C4-2B (cell line): ENCODE measurements around the gene DNTTIP2.

ENCODE experiments used
- CTCF ChIP-seq: fragments of 450-650 bp; conservative IDR thresholded peaks from 2 replicates; pipeline ENCODE4 v1.5.1; 2017; ENCODE audit warnings: mild to moderate bottlenecking
- ZFX ChIP-seq: fragments of 450-650 bp; IDR thresholded peaks from 2 replicates; pipeline ENCODE4 v1.6.1; 2017

- TF ChIP-seq CTCF (no peak), ZFX (no peak)
These were observed 39.7 kb downstream of the DNTTIP2 start for GRCh38 chr1:93839307-93839706.
